ENCODE results near the gene BTBD16. TPM values are rescaled to one million over a fixed set of nuclear protein-coding genes. Genes with fewer than 3 reads are reported as not detected.

Gene BTBD16
- total and polyA plus RNA-seq, 2 of the 13 experiments (the other 11 are each of a cell fraction or from before 2014, with no cell fraction given), result 5.0 to 11.9 TPM

GRCh38 chr10:122348935-122349361 lies 77.9 kb downstream of the BTBD16 start:
- intact Hi-C loops (cut with micrococcal nuclease; ENCODE audit: unreplicated experiment) (no loop called here), in situ Hi-C loops (cut with HindIII; ENCODE audit: extremely low pct_ligation_motif_present, low pct_unique_long_range_greater_than_20kb) (loop anchor here (5.0 kb wide), 1 partner anchor 88 kb away; no protein-coding TSS in a partner anchor)
- Histone ChIP-seq H3K4me2 (ENCODE audit: low read depth, low read length) (peak overlapping the region; percentile 41), H3K27ac (ENCODE audit: extremely low read length, insufficient read depth, low read length) (peak overlapping the region; percentile 60), H3K9me3 (ENCODE audit: low read length) (peaks cover 6% of the 10 kb centered on the region; the same call in 1 of the 2 replicates), H2AFZ (ENCODE audit: low read length) (no peak overlapping the region), H3K36me3 (replicated peaks in 1 of 2; ENCODE audit: control insufficient read depth in 1 of 2, insufficient read depth in 2 of 2, low read length in 2 of 2) (no peaks in the 10 kb centered on the region), H3K4me3 (replicated peaks in 1 of 3; ENCODE audit: insufficient read depth in 1 of 3, low read depth in 2 of 3, low read length in 3 of 3) (no peak overlapping the region), H3K4me1 (ENCODE audit: insufficient read depth, low read length) (peaks cover 78% of the 10 kb centered on the region), H3K9ac (ENCODE audit: insufficient read depth, low read depth, low read length) (no peak overlapping the region; the same call in 1 of the 2 replicates), H3K79me2 (ENCODE audit: insufficient read depth, low read length) (no peaks in the 10 kb centered on the region), H4K20me1 (ENCODE audit: insufficient read depth, low read length) (no peaks in the 10 kb centered on the region), H3K27me3 (ENCODE audit: control insufficient read depth in 1 of 2, insufficient read depth in 2 of 2, low read length in 2 of 2) (no peaks in the 10 kb centered on the region)
- CTCF ChIA-PET (ENCODE audit: low intra/inter-chr PET ratio, low total read pairs), result no interaction called here
- POLR2A ChIA-PET, result interaction anchor here (1.0 to 3.0 kb wide), 4 partner anchors 18 to 39 kb away, joined by 3 to 25 read pairs (median 4); partner anchors contain the start of gene PLEKHA1
- FAIRE-seq (no peak), DNase-seq (ENCODE audit: low spot score) (peak; percentile 44), ATAC-seq (peak; percentile 39)
- WGBS (ENCODE audit: low lambda C conversion rate), result 37% methylated on average over 7 of the region's 7 CpGs
- BruUV-seq (replicated peaks), result no TSS peak
- no peak for TF ChIP-seq HBP1 (CRISPR knock-in tag; IDR thresholded peaks at IDR 0.05; ENCODE audit: low read depth)
- peak; percentile 78 for TF ChIP-seq HNF4G (IDR thresholded peaks at IDR 0.05; ENCODE audit: borderline replicate concordance, low read depth, low read length)
- TF ChIP-seq HNF4G (CRISPR knock-in tag; IDR thresholded peaks at IDR 0.05; ENCODE audit: borderline replicate concordance, low read depth), result no peak
- peak; percentile 53; the same call in 1 of the 2 replicates for TF ChIP-seq POGZ (CRISPR knock-in tag; IDR thresholded peaks at IDR 0.05)
- TF ChIP-seq SMAD9 (CRISPR knock-in tag; IDR thresholded peaks at IDR 0.05), result no peak
- TF ChIP-seq, protein P1, sequence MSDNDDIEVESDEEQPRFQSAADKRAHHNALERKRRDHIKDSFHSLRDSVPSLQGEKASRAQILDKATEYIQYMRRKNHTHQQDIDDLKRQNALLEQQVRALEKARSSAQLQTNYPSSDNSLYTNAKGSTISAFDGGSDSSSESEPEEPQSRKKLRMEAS (IDR thresholded peaks at IDR 0.05), result peak; percentile 63
- peak; percentile 75 for TF ChIP-seq HNF4A (CRISPR knock-in tag; IDR thresholded peaks at IDR 0.05)
- 0 out of 2 replicates have a peak, but pooled peaks have one; percentile 24 for TF ChIP-seq RARA (CRISPR knock-in tag; IDR thresholded peaks at IDR 0.05)
- no peak for TF ChIP-seq PRDM10 (CRISPR knock-in tag; IDR thresholded peaks at IDR 0.05; ENCODE audit: low read depth)
- TF ChIP-seq CBFB (CRISPR knock-in tag; IDR thresholded peaks at IDR 0.05), result no peak
- TF ChIP-seq, protein P2, sequence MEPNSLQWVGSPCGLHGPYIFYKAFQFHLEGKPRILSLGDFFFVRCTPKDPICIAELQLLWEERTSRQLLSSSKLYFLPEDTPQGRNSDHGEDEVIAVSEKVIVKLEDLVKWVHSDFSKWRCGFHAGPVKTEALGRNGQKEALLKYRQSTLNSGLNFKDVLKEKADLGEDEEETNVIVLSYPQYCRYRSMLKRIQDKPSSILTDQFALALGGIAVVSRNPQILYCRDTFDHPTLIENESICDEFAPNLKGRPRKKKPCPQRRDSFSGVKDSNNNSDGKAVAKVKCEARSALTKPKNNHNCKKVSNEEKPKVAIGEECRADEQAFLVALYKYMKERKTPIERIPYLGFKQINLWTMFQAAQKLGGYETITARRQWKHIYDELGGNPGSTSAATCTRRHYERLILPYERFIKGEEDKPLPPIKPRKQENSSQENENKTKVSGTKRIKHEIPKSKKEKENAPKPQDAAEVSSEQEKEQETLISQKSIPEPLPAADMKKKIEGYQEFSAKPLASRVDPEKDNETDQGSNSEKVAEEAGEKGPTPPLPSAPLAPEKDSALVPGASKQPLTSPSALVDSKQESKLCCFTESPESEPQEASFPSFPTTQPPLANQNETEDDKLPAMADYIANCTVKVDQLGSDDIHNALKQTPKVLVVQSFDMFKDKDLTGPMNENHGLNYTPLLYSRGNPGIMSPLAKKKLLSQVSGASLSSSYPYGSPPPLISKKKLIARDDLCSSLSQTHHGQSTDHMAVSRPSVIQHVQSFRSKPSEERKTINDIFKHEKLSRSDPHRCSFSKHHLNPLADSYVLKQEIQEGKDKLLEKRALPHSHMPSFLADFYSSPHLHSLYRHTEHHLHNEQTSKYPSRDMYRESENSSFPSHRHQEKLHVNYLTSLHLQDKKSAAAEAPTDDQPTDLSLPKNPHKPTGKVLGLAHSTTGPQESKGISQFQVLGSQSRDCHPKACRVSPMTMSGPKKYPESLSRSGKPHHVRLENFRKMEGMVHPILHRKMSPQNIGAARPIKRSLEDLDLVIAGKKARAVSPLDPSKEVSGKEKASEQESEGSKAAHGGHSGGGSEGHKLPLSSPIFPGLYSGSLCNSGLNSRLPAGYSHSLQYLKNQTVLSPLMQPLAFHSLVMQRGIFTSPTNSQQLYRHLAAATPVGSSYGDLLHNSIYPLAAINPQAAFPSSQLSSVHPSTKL (CRISPR knock-in tag; IDR thresholded peaks at IDR 0.05), result peak; percentile 35; the same call in 1 of the 2 replicates
- TF ChIP-seq SOX6 (IDR thresholded peaks at IDR 0.05), result no peak
- TF ChIP-seq SOX6 (CRISPR knock-in tag; IDR thresholded peaks at IDR 0.05), result peak; percentile 36; the same call in 1 of the 2 replicates
- TF ChIP-seq SALL1 (CRISPR knock-in tag; IDR thresholded peaks at IDR 0.05), result peak; percentile 59; the same call in 1 of the 2 replicates

All from HepG2 (cell line).